ENCODE measurements around the gene IL17RE. TPM values are rescaled to one million over a fixed set of nuclear protein-coding genes. Genes with fewer than 3 reads are reported as not detected.
"Not testable (repeated sequence)": the region's sequence is repeated elsewhere in the genome, so short reads cannot be mapped to it uniquely, and the experiment has no call there.

IL17RE gene
- total RNA-seq: 0.29 and 0.72 TPM in 2 replicates

DNA sequence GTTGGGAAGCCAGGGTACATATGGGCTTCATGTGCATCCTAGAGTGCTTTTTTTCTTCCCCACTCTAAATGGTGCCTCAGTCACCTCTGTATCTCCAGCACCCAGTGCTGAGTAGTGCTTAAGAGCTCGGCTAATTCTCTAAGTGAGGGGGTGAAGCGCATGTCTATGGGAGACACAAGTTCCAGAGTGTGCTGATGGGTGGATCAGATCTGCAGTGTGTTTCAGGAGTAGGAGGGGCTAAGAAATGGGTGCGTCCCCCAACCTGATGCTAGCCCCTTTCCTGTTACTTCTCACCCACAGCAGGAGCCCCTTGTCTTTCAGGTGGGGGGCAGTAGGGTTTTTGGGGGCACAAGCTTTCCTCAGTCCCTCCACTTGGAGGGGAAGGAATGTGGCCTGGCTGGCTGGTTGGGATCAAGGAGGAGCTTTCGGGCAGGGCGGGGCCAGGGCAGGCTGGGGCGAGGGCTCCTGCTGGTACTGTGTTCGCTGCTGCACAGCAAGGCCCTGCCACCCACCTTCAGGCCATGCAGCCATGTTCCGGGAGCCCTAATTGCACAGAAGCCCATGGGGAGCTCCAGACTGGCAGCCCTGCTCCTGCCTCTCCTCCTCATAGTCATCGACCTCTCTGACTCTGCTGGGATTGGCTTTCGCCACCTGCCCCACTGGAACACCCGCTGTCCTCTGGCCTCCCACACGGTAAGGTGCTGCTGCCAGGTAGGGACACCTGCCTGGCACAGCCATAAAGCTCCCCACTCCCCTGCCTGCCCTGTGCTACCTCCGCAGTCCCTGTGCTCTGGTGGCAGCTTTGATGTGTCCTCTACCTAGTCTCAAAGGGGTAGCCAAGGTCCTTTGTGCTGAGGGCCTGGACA, at the start of gene IL17RE:
IL17RE (plus strand) TSS at position 477 of the 866 bp plus-strand sequence; CDS start at position 562, 85 bp downstream.
- no peak for DNase-seq (ENCODE audit: insufficient read length, low spot score, missing footprints)
- H4K20me1 ChIP-seq (ENCODE audit: insufficient read depth, low read length): no peaks in the 10 kb centered on the region
- H3K4me2 ChIP-seq (ENCODE audit: insufficient read depth, low read length): peak within 1 kb of the TSS; percentile 81
- no peaks in the 10 kb centered on the region for H3K36me3 ChIP-seq (ENCODE audit: insufficient read depth, low read length)
- H2AFZ ChIP-seq (ENCODE audit: low read length): peak within 1 kb of the TSS; percentile 83
- peaks cover 33% of the 10 kb centered on the region for H3K4me1 ChIP-seq (ENCODE audit: insufficient read depth, low read length)
- peak within 1 kb of the TSS; percentile 48 for H3K4me3 ChIP-seq (ENCODE audit: insufficient read depth, low read length)
- peak within 1 kb of the TSS; percentile 67 for H3K27ac ChIP-seq (ENCODE audit: low read depth, low read length)
- H3K27me3 ChIP-seq (ENCODE audit: insufficient read depth, low read length): no peaks in the 10 kb centered on the region
- H3K9me3 ChIP-seq (ENCODE audit: low read depth, low read length): no peaks in the 10 kb centered on the region
- TF ChIP-seq CTCF (IDR thresholded peaks at IDR 0.05; ENCODE audit: extremely low read depth, low read depth, low read length): no peak
- H3K79me2 ChIP-seq (ENCODE audit: insufficient read depth, low read length): no peaks in the 10 kb centered on the region

DNA sequence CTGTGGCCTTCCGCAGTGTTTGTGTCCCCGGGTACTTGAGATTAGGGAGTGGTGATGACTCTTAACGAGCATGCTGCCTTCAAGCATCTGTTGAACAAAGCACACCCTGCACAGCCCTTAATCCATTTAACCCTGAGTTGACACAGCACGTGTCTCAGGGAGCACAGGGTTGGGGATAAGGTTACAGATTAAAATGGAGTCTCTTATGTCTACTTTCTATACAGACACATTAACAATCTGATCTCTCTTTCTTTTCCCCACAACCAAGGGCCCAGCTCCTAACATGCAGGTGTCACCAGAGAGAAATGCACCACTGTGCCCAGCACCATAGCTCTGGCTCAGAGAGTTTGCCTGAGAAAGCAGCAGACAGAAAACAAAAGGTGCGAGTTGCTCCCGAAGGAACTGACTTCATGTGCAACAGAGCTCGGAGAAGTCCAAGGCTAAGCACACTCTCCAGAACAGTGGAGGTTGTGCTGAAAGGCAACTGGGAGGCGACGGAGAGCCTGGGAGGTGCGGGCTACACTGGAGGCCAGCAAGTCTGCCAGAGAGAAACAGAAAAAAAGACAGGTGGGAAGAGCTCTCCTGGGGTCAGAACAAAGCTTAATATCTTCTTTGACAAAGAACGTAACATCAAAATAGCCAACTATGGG, 48.2 kb upstream of the IL17RE start:
- H2AFZ ChIP-seq (ENCODE audit: low read length); H3K4me1 ChIP-seq (ENCODE audit: insufficient read depth, low read length): not testable (repeated sequence)

GRCh38 chr3:9855594-9855993, 47.1 kb upstream of the IL17RE start:
- TF ChIP-seq CTCF (IDR thresholded peaks at IDR 0.05; ENCODE audit: extremely low read depth, low read depth, low read length): no peak
- Histone ChIP-seq H3K4me3 (ENCODE audit: insufficient read depth, low read length) (no peak overlapping the region), H3K9me3 (ENCODE audit: low read depth, low read length) (no peaks in the 10 kb centered on the region), H3K4me2 (ENCODE audit: insufficient read depth, low read length) (no peak overlapping the region), H3K4me1 (ENCODE audit: insufficient read depth, low read length) (no peaks in the 10 kb centered on the region), H3K27me3 (ENCODE audit: insufficient read depth, low read length) (peaks cover 3% of the 10 kb centered on the region), H3K27ac (ENCODE audit: low read depth, low read length) (no peak overlapping the region), H3K79me2 (ENCODE audit: insufficient read depth, low read length) (no peaks in the 10 kb centered on the region), H2AFZ (ENCODE audit: low read length) (no peak overlapping the region), H3K36me3 (ENCODE audit: insufficient read depth, low read length) (no peaks in the 10 kb centered on the region), H4K20me1 (ENCODE audit: insufficient read depth, low read length) (no peaks in the 10 kb centered on the region)
- peak; percentile 53 for DNase-seq (ENCODE audit: insufficient read length, low spot score, missing footprints)

More for the DNA sequence above, 48.2 kb upstream of the IL17RE start:
- not testable (repeated sequence) for DNase-seq (ENCODE audit: insufficient read length, low spot score, missing footprints); H3K79me2 ChIP-seq (ENCODE audit: insufficient read depth, low read length); H3K4me2 ChIP-seq (ENCODE audit: insufficient read depth, low read length); H3K4me3 ChIP-seq (ENCODE audit: insufficient read depth, low read length); H4K20me1 ChIP-seq (ENCODE audit: insufficient read depth, low read length); H3K27ac ChIP-seq (ENCODE audit: low read depth, low read length); H3K9me3 ChIP-seq (ENCODE audit: low read depth, low read length); H3K27me3 ChIP-seq (ENCODE audit: insufficient read depth, low read length); H3K36me3 ChIP-seq (ENCODE audit: insufficient read depth, low read length)

- Histone ChIP-seq H3K27me3 (ENCODE audit: insufficient read depth, low read length) (no peaks in the 10 kb centered on the region), H3K4me2 (ENCODE audit: insufficient read depth, low read length) (no peak overlapping the region), H3K4me1 (ENCODE audit: insufficient read depth, low read length) (peaks cover 5% of the 10 kb centered on the region), H3K9me3 (ENCODE audit: low read depth, low read length) (no peaks in the 10 kb centered on the region), H3K36me3 (ENCODE audit: insufficient read depth, low read length) (no peaks in the 10 kb centered on the region), H3K79me2 (ENCODE audit: insufficient read depth, low read length) (no peaks in the 10 kb centered on the region), H3K4me3 (ENCODE audit: insufficient read depth, low read length) (no peak overlapping the region), H2AFZ (ENCODE audit: low read length) (no peak overlapping the region), H3K27ac (ENCODE audit: low read depth, low read length) (no peak overlapping the region), H4K20me1 (ENCODE audit: insufficient read depth, low read length) (no peaks in the 10 kb centered on the region)
- no peak for TF ChIP-seq CTCF (IDR thresholded peaks at IDR 0.05; ENCODE audit: extremely low read depth, low read depth, low read length)
- peak; percentile 25 for DNase-seq (ENCODE audit: insufficient read length, low spot score, missing footprints)
Measured at GRCh38 chr3:9859530-9860025, 43.1 kb upstream of the IL17RE start.
